Pancreas (tissue), 10 donors: Measurements from ENCODE around the gene ZNF280D. TPM values are rescaled to one million over a fixed set of nuclear protein-coding genes. Genes with fewer than 3 reads are reported as not detected.

Source experiments
- ATAC-seq, 4 donors: fragments of 200-7000 bp; cut with Tn5 transposase; one replicate each; pipeline versions ENCODE4 v1.8.0 to v1.9.1; 2020; ENCODE audit warnings: mild to moderate bottlenecking in 4 of 4, moderate library complexity in 4 of 4
- DNase-seq, 6 donors: peaks; one replicate each; pipeline ENCODE4 v3.0.0-alpha.2; 2020
- FAIRE-seq: peaks from 2 replicates; lab custom pipeline; 2012; peaks lifted over from hg19 to GRCh38; lab: Jason Lieb, UNC
- H3K27ac ChIP-seq, 4 donors: fragments of 200-600 bp; sonication (generic); 1 replicate in 3 of 4; 2 replicates in 1 of 4; pipeline versions ENCODE4 v1.5.0 to v1.8.0; 2020
- H3K27me3 ChIP-seq, 4 donors: fragments of 200-600 bp; one replicate each; pipeline ENCODE4 v1.8.0; 2021
- H3K36me3 ChIP-seq, 3 donors: fragments of 200-600 bp; sonication (generic) in 1 of 3; one replicate each; pipeline versions ENCODE4 v1.5.0 to v1.8.0; 2020 to 2021
- H3K4me1 ChIP-seq, 3 donors: fragments of 200-600 bp; one replicate each; pipeline ENCODE4 v1.8.0; 2021
- H3K4me3 ChIP-seq, 4 donors: fragments of 200-600 bp; sonication (generic) in 2 of 4; one replicate each; pipeline versions ENCODE4 v1.5.0 to v1.8.0; 2020 to 2021
- H3K9me3 ChIP-seq, 4 donors: fragments of 200-600 bp; one replicate each; pipeline ENCODE4 v1.8.0; 2021
- WGBS, 2 donors: extraction: QIAGEN DNeasy Blood & Tissue Kit; methylation state at CpG; one replicate each; pipeline ENCODE4 v1.1.7; 2013; 5-methylcytosine and 5-hydroxymethylcytosine counted together
- intact Hi-C, 3 donors: fragments of 100-400 bp; cut with DNase I; formaldehyde crosslinking; loops; one replicate each; pipeline versions ENCODE4 v1.11.1 to v1.14.2; 2022
- polyA plus RNA-seq, 2 donors: library from polyadenylated mRNA; stranded (reverse); fragments of 200-250 nt; gene quantifications; one replicate each; pipeline ENCODE4 v1.2.3, GENCODE V29; 2013
- total RNA-seq, 6 donors: library from RNA; stranded (reverse); fragmentation: NEBNext Ultra II Directional in 4 of 6; extraction: Animal tissue kit (Norgen Biotek cat#: 25700) in 4 of 6; gene quantifications; one replicate each; pipeline versions ENCODE4 v1.2.1 to v1.2.4, GENCODE V29; 2021 to 2023
- TF ChIP-seq, protein P1 (sequence below), 4 donors: fragments of 200-600 bp; sonication (generic) in 3 of 4; IDR thresholded peaks; one replicate each; pipeline versions ENCODE4 v1.5.0 to v1.8.0; 2021; ENCODE audit warnings: antibody characterized with exemption in 4 of 4
- donor health status: healthy with polysubstance abuse.
- donor health status: DM: no; HTN: no; CAD: no; lungs with moderate emphysema.
- donor health status: DM: no; HTN: no; CAD: no.
- donor health status: control.
- donor health status: control.
- donor health status: Bipolar disorder and iron deficiency.
- donor health status: DM: yes; HTN: yes; CAD: no.
- donor health status: DM: no; HTN: no; CAD: no.
- donor health status: DM: no; HTN: no; CAD: no.
- donor health status: DM: yes; HTN: yes; CAD: no.

ZNF280D gene
- total and polyA plus RNA-seq, 8 donors, result 13.9 to 31.6 (median 23.1) TPM

DNA sequence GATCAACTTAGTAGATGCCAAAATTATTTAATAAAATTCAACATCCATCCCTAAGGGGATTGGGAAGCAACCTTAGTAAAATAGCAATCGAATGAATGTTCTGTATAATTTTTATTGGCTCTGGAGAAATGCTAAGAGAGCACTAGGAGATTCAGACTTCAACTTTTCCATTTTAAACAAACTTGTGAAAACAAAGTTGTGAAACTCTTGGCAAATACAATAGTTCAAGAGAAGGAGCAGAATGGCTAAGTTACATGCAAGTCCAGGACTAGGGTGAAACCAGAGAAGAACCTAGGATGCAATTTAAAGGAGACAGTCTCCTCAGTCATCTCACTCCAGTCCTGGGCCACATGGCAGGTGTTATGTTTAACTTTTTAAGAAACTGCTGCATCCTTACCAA is 16.7 kb upstream of the ZNF280D start:
- 84 to 96% methylated on average over 1 of the region's 1 CpG for WGBS, 2 donors
- Histone ChIP-seq H3K36me3 (no peaks in the 10 kb centered on the region), H3K9me3 (no peaks in the 10 kb centered on the region), H3K27ac (no peak overlapping the region), H3K4me3 (no peak overlapping the region), H3K4me1 (no peaks in the 10 kb centered on the region), H3K27me3 (no peaks in the 10 kb centered on the region)
- TF ChIP-seq, protein P1, sequence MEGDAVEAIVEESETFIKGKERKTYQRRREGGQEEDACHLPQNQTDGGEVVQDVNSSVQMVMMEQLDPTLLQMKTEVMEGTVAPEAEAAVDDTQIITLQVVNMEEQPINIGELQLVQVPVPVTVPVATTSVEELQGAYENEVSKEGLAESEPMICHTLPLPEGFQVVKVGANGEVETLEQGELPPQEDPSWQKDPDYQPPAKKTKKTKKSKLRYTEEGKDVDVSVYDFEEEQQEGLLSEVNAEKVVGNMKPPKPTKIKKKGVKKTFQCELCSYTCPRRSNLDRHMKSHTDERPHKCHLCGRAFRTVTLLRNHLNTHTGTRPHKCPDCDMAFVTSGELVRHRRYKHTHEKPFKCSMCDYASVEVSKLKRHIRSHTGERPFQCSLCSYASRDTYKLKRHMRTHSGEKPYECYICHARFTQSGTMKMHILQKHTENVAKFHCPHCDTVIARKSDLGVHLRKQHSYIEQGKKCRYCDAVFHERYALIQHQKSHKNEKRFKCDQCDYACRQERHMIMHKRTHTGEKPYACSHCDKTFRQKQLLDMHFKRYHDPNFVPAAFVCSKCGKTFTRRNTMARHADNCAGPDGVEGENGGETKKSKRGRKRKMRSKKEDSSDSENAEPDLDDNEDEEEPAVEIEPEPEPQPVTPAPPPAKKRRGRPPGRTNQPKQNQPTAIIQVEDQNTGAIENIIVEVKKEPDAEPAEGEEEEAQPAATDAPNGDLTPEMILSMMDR (IDR thresholded peaks at IDR 0.05), result no peak
- intact Hi-C loops, result no loop called here
- no peak for DNase-seq
- no peak for ATAC-seq
- FAIRE-seq, result no peak

DNA sequence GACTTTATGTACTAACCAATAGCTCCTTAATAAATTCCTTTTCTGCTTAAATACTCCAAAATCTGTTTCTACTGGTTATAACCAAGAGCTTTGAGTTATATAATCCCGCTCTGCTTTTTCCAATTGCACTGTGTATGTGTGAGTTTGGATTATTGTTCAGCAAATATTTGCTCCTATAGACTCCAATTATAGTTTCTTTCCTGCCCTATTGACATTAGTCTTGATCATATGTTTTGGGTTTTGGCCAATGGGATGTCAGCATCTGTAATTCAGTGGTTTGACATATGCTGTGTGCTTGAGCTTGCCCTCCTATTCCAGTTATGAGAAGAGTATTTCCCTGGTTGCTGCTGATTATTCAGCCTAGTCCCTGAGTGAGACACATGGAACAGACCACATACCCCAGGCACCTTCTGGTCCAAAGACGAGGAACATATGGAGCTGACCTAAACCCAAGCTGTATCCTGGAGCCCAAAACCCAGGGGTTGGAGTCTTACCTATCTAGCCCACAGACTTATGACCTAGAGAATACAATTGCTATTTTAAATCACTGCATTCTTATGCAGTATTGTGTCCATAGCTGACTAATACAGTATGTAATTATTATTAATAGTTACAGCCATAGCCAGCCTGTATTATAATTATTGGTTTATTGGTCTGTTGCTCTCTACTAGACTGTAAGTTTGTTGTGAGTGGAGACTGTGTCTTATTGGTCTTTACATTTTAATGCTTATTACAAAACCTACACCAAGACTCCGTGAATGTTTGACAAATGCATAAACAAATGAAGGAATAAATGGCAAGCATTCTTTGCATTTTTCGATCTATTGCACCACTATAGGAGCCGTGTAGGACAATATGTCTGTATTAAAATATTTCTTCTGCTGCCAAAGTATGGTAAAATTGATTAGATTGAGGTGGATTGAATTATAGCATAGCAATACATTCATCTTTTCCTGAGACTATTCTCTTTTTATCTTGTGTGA is 11.7 kb upstream of the ZNF280D start:
- intact Hi-C loops, result no loop called here
- WGBS, 2 donors, result 81 to 86% methylated on average over 5 of the region's 5 CpGs
- DNase-seq (no peak), FAIRE-seq (no peak), ATAC-seq (no peak)
- TF ChIP-seq, protein P1 (IDR thresholded peaks at IDR 0.05), result no peak
- Histone ChIP-seq H3K9me3 (no peaks in the 10 kb centered on the region), H3K27me3 (no peaks in the 10 kb centered on the region), H3K36me3 (no peaks in the 10 kb centered on the region), H3K27ac (no peak overlapping the region), H3K4me3 (no peak overlapping the region), H3K4me1 (peaks cover 0 to 5% (median 0%) of the 10 kb centered on the region in 3 donors)

DNA sequence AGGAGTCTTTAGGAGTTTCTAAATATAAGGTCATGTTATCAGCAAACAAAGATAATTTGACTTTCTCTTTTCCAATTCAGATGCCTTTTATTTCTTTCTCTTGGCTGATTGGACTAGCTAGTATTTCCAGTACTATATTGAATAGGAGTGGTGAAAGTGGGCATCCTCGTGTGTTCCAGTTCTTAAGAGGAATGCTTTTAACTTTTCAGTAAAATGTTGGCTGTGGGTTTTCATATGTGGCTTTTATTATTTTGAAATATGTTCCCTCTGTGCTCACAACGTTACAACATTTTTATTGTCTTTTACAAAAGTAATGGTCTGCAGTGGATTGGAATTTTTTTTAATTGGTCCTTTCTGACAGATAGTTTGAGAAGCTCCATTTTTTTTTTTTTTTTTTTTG is 8.2 kb upstream of the ZNF280D start:
- intact Hi-C loops, result no loop called here
- Histone ChIP-seq H3K9me3 (no peaks in the 10 kb centered on the region), H3K36me3 (no peaks in the 10 kb centered on the region), H3K4me1 (peaks cover 0 to 17% (median 0%) of the 10 kb centered on the region in 3 donors), H3K27ac (no peak overlapping the region), H3K4me3 (no peak overlapping the region), H3K27me3 (no peaks in the 10 kb centered on the region)
- ATAC-seq (no peak), DNase-seq (no peak), FAIRE-seq (no peak)
- WGBS, 2 donors, result 83 to 87% methylated on average over 2 of the region's 2 CpGs
- TF ChIP-seq, protein P1 (IDR thresholded peaks at IDR 0.05), result no peak

DNA sequence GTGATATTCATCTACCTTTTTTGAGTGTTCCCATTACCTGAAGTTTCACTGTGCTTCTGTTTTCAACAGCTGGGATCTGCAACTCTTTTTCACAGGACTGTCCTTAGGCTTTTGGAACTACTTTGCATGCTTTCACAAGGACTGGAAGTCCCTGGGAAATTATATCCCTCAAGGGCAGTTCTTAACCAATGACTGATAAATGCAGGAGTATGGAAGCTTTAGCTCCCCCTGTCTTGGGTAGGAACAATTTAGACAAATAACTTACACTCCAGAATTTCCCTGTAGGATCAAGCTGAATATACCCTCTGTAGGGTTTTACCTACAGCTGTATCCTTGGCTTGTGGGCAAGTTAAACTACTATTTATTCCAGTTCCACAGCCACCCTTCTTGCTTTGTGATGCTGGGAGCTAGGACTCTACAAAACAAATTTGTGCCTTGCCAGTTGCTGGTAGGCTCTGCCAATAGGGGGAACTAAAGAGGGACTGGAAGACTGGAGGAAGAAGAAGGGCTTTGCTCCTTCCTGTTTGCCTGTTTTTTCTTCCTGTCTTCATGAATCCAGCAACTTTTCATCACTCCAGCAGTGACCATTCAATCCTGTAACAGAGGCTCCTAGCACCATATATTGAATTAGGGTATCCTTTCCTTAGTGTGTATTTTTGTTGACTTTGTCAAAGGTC is 6.8 kb upstream of the ZNF280D start:
- no peaks in the 10 kb centered on the region for H3K27me3 ChIP-seq
- H3K36me3 ChIP-seq, result no peaks in the 10 kb centered on the region
- H3K9me3 ChIP-seq, result no peaks in the 10 kb centered on the region
- FAIRE-seq (no peak), ATAC-seq (peak; percentile 76 to 93 (median 90)), DNase-seq (peak in 2 of 6 donors; percentile 29 to 33)
- TF ChIP-seq, protein P1 (IDR thresholded peaks at IDR 0.05), result peak in 1 of 4 donors; percentile 15
- H3K4me1 ChIP-seq, result peaks cover 0 to 17% (median 0%) of the 10 kb centered on the region in 3 donors
- peak overlapping the region; percentile 28 to 45 (median 36) for H3K27ac ChIP-seq
- intact Hi-C loops, result no loop called here
- peak overlapping the region in 1 of 4 donors; percentile 9 for H3K4me3 ChIP-seq
